GM12864 (cell line): Measurements from ENCODE around the gene CAPRIN2.

ENCODE experiments used
- DNase-seq: peaks from one replicate; pipeline ENCODE4 v3.0.0-alpha.2; 2011; ENCODE audit warnings: low read depth
- H3K4me3 ChIP-seq: 2 replicates; pipeline ENCODE4 v1.5.1; 2011; ENCODE audit warnings: mild to moderate bottlenecking, low read depth, low read length, control low read depth
- TF ChIP-seq, protein P1 (sequence below): IDR thresholded peaks from 2 replicates; pipeline ENCODE4 v1.5.1; 2011; ENCODE audit warnings: low read depth, mild to moderate bottlenecking, moderate library complexity, low read length, control low read depth, inconsistent platforms; ENCODE audit errors: missing control alignments

CAPRIN2 gene, protein sequence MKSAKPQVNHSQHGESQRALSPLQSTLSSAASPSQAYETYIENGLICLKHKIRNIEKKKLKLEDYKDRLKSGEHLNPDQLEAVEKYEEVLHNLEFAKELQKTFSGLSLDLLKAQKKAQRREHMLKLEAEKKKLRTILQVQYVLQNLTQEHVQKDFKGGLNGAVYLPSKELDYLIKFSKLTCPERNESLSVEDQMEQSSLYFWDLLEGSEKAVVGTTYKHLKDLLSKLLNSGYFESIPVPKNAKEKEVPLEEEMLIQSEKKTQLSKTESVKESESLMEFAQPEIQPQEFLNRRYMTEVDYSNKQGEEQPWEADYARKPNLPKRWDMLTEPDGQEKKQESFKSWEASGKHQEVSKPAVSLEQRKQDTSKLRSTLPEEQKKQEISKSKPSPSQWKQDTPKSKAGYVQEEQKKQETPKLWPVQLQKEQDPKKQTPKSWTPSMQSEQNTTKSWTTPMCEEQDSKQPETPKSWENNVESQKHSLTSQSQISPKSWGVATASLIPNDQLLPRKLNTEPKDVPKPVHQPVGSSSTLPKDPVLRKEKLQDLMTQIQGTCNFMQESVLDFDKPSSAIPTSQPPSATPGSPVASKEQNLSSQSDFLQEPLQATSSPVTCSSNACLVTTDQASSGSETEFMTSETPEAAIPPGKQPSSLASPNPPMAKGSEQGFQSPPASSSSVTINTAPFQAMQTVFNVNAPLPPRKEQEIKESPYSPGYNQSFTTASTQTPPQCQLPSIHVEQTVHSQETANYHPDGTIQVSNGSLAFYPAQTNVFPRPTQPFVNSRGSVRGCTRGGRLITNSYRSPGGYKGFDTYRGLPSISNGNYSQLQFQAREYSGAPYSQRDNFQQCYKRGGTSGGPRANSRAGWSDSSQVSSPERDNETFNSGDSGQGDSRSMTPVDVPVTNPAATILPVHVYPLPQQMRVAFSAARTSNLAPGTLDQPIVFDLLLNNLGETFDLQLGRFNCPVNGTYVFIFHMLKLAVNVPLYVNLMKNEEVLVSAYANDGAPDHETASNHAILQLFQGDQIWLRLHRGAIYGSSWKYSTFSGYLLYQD

DNA sequence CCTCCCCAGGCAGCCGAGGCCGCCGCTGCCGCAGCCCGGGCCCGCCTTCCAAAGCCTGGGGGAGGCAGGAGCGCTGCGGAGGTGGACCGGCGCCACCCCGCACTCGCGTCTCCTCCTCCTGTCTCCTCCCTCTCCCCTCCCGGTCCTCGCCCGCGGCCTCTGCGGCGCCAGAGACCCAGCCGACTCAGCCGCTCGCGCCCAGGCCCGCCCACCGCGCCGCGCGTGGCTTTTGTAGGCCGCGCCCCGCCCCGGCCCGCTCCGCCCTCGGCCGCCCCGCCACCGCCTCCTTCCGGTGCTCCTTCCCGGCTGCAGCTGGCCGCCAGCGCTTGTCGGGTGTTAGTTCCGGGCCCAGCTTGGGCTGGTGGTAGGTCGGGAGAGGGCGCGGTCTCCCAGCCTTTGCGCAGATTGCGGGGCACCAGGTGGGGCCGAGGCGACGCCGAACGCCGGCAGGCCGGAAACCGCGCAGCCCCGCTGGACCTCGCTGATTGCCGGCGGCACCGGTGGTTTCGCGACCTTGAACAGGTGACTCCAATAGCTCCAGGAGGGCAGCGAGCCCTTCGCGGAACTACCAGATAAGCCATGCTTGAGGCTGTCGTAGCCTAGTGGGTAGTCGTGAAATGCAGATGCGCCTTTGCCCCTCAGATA, at the start of gene CAPRIN2:
TSS of gene CAPRIN2 (minus strand) at position 202 of the 645 bp plus-strand sequence. CDS start 1,431 bp downstream, outside the sequence.
- H3K4me3 ChIP-seq, result peak within 1 kb of the TSS; percentile 77
- TF ChIP-seq, protein P1, sequence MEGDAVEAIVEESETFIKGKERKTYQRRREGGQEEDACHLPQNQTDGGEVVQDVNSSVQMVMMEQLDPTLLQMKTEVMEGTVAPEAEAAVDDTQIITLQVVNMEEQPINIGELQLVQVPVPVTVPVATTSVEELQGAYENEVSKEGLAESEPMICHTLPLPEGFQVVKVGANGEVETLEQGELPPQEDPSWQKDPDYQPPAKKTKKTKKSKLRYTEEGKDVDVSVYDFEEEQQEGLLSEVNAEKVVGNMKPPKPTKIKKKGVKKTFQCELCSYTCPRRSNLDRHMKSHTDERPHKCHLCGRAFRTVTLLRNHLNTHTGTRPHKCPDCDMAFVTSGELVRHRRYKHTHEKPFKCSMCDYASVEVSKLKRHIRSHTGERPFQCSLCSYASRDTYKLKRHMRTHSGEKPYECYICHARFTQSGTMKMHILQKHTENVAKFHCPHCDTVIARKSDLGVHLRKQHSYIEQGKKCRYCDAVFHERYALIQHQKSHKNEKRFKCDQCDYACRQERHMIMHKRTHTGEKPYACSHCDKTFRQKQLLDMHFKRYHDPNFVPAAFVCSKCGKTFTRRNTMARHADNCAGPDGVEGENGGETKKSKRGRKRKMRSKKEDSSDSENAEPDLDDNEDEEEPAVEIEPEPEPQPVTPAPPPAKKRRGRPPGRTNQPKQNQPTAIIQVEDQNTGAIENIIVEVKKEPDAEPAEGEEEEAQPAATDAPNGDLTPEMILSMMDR, result no peak
- DNase-seq, result peak; percentile 80

DNA sequence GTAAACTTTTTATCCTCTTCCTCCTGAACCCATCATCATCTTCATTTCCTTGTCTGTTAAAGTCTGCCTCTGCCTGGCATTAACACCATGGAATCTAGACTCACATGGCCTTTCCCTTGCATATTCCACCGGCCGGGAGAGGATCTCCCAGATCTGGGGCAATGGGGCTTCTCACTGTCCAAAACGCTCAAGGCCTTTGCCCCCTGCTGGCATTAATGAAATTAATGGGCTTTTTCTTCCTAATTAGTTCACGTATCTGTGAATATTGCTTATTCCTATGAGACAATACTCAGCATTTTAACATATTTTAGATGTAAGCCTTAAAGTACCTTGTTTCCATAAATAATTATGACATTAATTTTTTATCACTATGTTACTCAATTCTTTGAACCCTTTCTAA, 42.9 kb upstream of the CAPRIN2 start:
- no peak for DNase-seq
- TF ChIP-seq, protein P1, result no peak
- no peak overlapping the region for H3K4me3 ChIP-seq

DNA sequence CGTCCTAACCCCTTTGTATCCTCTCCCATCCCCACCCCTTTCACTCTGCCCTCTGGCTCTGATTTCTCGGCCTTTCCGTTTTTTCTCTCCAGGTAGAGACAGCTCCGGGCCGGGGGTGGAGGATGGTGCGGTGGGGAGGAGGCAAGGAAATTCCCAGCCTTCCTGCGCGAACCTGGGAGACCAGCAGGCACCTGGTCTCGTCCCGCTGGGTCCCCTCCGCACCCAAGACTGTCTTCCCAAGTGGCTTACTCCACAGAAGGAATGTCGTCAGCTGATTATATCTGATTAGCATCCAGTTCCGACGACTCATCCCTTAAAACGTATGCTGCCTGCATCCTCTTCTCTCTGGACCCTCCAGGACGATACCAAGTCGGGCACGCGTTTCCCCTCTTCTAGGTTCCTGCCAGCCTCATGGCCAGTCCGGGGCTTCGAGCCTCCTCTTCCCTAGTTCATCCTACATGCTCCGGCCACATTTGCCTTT, 42.2 kb upstream of the CAPRIN2 start:
- DNase-seq, result no peak
- H3K4me3 ChIP-seq, result no peak overlapping the region

DNA sequence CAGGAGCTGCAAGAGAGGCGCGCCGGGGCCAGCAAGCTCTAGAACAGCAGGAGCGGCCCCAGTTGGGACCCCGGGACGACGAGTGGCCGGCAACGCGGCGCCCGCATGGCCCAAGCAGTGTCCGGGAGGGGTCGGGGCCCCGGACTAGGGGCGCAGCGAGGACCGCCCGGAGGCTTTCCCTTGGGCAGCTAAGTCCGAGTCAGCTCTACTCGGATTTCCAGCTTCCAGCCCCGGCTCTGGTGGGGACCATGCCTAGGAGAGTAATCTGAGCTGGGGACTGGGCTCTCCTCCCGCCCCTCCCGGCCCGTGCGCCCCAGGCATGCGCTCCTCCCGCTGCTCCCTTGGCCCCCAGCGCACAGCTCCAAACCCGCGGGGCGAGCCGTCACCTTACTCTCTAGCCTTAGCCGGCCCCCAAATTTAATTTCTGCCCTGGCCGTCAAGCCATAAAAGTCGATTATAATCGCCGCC, 41.6 kb upstream of the CAPRIN2 start:
- H3K4me3 ChIP-seq, result peak overlapping the region; percentile 30
- DNase-seq, result no peak
- TF ChIP-seq, protein P1, result no peak

More for the DNA sequence above, 42.2 kb upstream of the CAPRIN2 start:
- TF ChIP-seq, protein P1, result no peak

DNA sequence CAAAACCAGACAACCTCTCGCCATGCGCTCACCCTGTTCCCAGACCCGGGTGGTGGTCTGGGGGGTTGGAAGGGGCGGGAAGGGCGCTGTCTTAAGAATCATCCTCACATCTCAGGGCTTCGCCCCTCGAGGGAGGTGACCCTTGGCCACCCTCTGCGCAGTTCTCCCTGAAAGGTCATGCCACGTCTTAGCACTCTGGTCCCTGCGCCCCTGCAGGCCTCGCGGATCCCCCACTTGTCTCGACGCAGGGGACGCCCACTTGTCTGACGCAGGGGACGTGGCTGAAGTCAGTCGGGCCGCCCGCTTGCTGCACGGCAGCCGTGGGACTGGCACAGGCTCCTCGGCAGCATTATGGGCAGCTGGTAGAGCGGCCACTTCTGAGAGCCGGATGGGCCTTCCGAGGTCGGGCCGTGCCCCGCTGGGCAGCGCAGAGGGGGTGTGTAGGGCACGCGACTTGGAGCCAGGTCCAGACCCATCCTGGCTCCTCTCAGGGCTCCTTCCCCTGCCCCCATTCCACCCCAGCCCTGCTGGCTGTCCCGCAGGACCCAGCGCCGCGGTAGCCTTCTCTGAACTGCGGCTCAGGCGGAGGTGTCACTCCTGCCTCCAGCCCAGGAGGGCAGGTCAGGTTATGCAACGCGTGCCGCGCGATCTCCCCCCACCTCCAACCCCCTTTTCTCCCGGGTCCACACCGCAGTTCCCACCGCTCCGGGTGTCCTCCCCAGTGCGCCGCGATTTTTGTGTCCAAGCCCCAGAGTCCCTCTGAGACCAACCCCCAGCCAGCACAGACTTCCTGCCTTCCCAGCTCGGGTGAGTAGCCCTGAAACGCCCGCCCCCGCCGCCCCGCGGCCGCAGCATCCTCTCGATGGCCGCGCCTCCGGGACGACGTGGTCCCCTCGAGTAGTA, 40.9 kb upstream of the CAPRIN2 start:
- TF ChIP-seq, protein P1, result no peak
- peak overlapping the region; percentile 30 for H3K4me3 ChIP-seq
- DNase-seq, result no peak
